IMR-90 (cell line): Measurements from ENCODE around the gene HERC6.

ENCODE experiments used
- BHLHE40 ChIP-seq: fragments of 150-350 bp; IDR thresholded peaks from 2 replicates; pipeline ENCODE4 v1.6.1; 2016; ENCODE audit warnings: mild to moderate bottlenecking, low read depth, low read length
- CHD1 ChIP-seq: IDR thresholded peaks from 2 replicates; pipeline ENCODE4 v1.6.1; 2012; ENCODE audit warnings: low read depth, low read length, improper control_type of control experiment
- FOS ChIP-seq: fragments of 150-350 bp; IDR thresholded peaks from 2 replicates; pipeline ENCODE4 v1.6.1; 2016; ENCODE audit warnings: low read depth, low read length
- MAZ ChIP-seq: IDR thresholded peaks from 2 replicates; pipeline ENCODE4 v1.6.1; 2012; ENCODE audit warnings: low read depth, mild to moderate bottlenecking, low read length, improper control_type of control experiment, moderate library complexity, borderline replicate concordance
- MXI1 ChIP-seq: IDR thresholded peaks from 2 replicates; pipeline ENCODE4 v1.6.1; 2012; ENCODE audit warnings: low read depth, mild to moderate bottlenecking, low read length, moderate library complexity, borderline replicate concordance
- NFE2L2 ChIP-seq: fragments of 150-350 bp; IDR thresholded peaks from 2 replicates; pipeline ENCODE4 v1.6.1; 2016; ENCODE audit warnings: low read depth, mild to moderate bottlenecking, low read length
- POLR2A ChIP-seq: IDR thresholded peaks from 2 replicates; pipeline ENCODE4 v1.6.1; 2012; ENCODE audit warnings: mild to moderate bottlenecking, low read depth, low read length
- RFX5 ChIP-seq: IDR thresholded peaks from 2 replicates; pipeline ENCODE4 v1.8.0; 2012; ENCODE audit warnings: low read depth, mild to moderate bottlenecking, low read length, moderate library complexity
- USF2 ChIP-seq: fragments of 150-350 bp; IDR thresholded peaks from 2 replicates; pipeline ENCODE4 v1.6.1; 2017; ENCODE audit warnings: mild to moderate bottlenecking, antibody characterized with exemption, low read length, low read depth
- TF ChIP-seq, protein P1 (sequence below): conservative IDR thresholded peaks from 2 replicates; pipeline ENCODE4 v1.5.1; 2012; ENCODE audit warnings: mild to moderate bottlenecking, low read depth, low read length, improper control_type of control experiment

GRCh38 chr4:88359558-88359957, 19.1 kb upstream of the HERC6 start:
- TF ChIP-seq, protein P1, sequence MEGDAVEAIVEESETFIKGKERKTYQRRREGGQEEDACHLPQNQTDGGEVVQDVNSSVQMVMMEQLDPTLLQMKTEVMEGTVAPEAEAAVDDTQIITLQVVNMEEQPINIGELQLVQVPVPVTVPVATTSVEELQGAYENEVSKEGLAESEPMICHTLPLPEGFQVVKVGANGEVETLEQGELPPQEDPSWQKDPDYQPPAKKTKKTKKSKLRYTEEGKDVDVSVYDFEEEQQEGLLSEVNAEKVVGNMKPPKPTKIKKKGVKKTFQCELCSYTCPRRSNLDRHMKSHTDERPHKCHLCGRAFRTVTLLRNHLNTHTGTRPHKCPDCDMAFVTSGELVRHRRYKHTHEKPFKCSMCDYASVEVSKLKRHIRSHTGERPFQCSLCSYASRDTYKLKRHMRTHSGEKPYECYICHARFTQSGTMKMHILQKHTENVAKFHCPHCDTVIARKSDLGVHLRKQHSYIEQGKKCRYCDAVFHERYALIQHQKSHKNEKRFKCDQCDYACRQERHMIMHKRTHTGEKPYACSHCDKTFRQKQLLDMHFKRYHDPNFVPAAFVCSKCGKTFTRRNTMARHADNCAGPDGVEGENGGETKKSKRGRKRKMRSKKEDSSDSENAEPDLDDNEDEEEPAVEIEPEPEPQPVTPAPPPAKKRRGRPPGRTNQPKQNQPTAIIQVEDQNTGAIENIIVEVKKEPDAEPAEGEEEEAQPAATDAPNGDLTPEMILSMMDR: no peak
- no peak for TF ChIP-seq FOS
- TF ChIP-seq POLR2A: no peak
- TF ChIP-seq BHLHE40: no peak
- TF ChIP-seq CHD1: no peak
- TF ChIP-seq RFX5: no peak
- TF ChIP-seq MAZ: no peak
- TF ChIP-seq MXI1: no peak
- TF ChIP-seq NFE2L2: no peak
- no peak for TF ChIP-seq USF2
